Measurements from ENCODE around the gene TENT4B.

DNA sequence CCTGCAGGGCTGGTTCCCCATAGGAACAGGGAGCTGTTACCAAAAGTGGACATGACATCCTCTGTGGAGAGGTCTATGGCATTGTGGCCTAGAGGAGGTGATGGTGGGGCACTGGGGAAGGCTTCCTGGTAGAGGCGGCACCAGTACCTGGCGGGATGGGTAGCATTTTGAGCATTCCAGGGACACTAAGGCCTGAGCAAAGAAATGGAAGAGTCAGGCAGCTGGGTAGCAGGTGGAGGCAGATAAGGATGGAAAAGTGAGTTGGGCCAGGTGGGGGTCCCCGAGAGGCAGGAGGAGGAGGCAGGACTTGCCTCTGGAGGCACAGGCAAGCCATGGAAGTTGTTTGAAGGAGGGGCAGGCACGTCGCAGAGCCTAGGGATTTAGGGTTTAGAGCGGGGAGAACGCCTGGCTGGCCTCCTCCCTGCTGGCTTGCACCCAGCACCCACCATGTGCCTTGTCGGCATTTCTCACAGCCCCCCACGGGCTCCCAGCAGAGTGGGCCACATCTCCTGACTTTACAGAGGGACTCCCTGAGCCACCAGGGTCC, 108.1 kb downstream of the TENT4B start:
- no peak for TF ChIP-seq POLR2A (IDR thresholded peaks at IDR 0.05; ENCODE audit: borderline replicate concordance, extremely low read depth, insufficient read depth, insufficient read length)
- TF ChIP-seq, protein P1, sequence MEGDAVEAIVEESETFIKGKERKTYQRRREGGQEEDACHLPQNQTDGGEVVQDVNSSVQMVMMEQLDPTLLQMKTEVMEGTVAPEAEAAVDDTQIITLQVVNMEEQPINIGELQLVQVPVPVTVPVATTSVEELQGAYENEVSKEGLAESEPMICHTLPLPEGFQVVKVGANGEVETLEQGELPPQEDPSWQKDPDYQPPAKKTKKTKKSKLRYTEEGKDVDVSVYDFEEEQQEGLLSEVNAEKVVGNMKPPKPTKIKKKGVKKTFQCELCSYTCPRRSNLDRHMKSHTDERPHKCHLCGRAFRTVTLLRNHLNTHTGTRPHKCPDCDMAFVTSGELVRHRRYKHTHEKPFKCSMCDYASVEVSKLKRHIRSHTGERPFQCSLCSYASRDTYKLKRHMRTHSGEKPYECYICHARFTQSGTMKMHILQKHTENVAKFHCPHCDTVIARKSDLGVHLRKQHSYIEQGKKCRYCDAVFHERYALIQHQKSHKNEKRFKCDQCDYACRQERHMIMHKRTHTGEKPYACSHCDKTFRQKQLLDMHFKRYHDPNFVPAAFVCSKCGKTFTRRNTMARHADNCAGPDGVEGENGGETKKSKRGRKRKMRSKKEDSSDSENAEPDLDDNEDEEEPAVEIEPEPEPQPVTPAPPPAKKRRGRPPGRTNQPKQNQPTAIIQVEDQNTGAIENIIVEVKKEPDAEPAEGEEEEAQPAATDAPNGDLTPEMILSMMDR (IDR thresholded peaks at IDR 0.05 in 2 of 3, conservative IDR thresholded peaks at IDR 0.05 in 1 of 3; ENCODE audit: borderline replicate concordance in 1 of 3, insufficient read depth in 1 of 3, low read depth in 2 of 3, low read length in 2 of 3) = no peak
- TF ChIP-seq, protein P2, sequence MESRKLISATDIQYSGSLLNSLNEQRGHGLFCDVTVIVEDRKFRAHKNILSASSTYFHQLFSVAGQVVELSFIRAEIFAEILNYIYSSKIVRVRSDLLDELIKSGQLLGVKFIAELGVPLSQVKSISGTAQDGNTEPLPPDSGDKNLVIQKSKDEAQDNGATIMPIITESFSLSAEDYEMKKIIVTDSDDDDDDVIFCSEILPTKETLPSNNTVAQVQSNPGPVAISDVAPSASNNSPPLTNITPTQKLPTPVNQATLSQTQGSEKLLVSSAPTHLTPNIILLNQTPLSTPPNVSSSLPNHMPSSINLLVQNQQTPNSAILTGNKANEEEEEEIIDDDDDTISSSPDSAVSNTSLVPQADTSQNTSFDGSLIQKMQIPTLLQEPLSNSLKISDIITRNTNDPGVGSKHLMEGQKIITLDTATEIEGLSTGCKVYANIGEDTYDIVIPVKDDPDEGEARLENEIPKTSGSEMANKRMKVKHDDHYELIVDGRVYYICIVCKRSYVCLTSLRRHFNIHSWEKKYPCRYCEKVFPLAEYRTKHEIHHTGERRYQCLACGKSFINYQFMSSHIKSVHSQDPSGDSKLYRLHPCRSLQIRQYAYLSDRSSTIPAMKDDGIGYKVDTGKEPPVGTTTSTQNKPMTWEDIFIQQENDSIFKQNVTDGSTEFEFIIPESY (IDR thresholded peaks at IDR 0.05; ENCODE audit: extremely low read depth, insufficient replicate concordance, low read length) = no peak
- TF ChIP-seq SIN3A (IDR thresholded peaks at IDR 0.05; ENCODE audit: low read depth) = no peak
- no peak for TF ChIP-seq JUND (IDR thresholded peaks at IDR 0.05)
- no peak for TF ChIP-seq EGR1 (IDR thresholded peaks at IDR 0.05; ENCODE audit: low read depth)
- TF ChIP-seq POLR2AphosphoS5 (IDR thresholded peaks at IDR 0.05; ENCODE audit: low read depth, low read length) = no peak
- no peak for TF ChIP-seq RAD21 (IDR thresholded peaks at IDR 0.05; ENCODE audit: low read depth)
- TF ChIP-seq ZFX (IDR thresholded peaks at IDR 0.05) = no peak
- no peak for TF ChIP-seq CBX3 (IDR thresholded peaks at IDR 0.05; ENCODE audit: low read depth)

All from HCT116 (cell line).